DOHH2 (cell line): ENCODE results near the gene CNTN4.

Experiments used
- H3F3A ChIP-seq: fragments of 200-600 bp; sonication (generic), shearing (Covaris generic); 2 replicates; pipeline ENCODE4 v1.6.0; 2016; ENCODE audit warnings: antibody characterized with exemption, mild to moderate bottlenecking; ENCODE audit not compliant: control insufficient read depth, insufficient read depth
- H3K27ac ChIP-seq: fragments of 200-600 bp; sonication (generic); 2 replicates; pipeline ENCODE4 v1.5.1; 2014; ENCODE audit warnings: low read depth, mild to moderate bottlenecking, low read length, moderate library complexity
- H3K27me3 ChIP-seq: fragments of 200-600 bp; sonication (generic); 2 replicates; pipeline ENCODE4 v1.6.1; 2014; ENCODE audit warnings: mild to moderate bottlenecking, low read length, mixed read lengths; ENCODE audit not compliant: control insufficient read depth
- H3K36me3 ChIP-seq: fragments of 200-600 bp; sonication (generic); 2 replicates; pipeline ENCODE4 v1.6.1; 2014; ENCODE audit warnings: mild to moderate bottlenecking, low read length, moderate library complexity, mixed read lengths; ENCODE audit not compliant: control insufficient read depth
- H3K4me1 ChIP-seq: fragments of 200-600 bp; sonication (generic); 2 replicates; pipeline ENCODE4 v1.6.1; 2014; ENCODE audit warnings: mild to moderate bottlenecking, low read length, mixed read lengths; ENCODE audit not compliant: control insufficient read depth
- H3K4me2 ChIP-seq: fragments of 200-600 bp; sonication (generic); 2 replicates; pipeline ENCODE4 v1.6.0; 2014; ENCODE audit warnings: mild to moderate bottlenecking, low read length, moderate library complexity
- H3K4me3 ChIP-seq: fragments of 200-600 bp; sonication (generic); 2 replicates; pipeline ENCODE4 v1.5.1; 2014; ENCODE audit warnings: mild to moderate bottlenecking, low read length, mixed read lengths
- H3K79me2 ChIP-seq: fragments of 200-600 bp; sonication (generic); 2 replicates; pipeline ENCODE4 v1.6.1; 2014; ENCODE audit warnings: mild to moderate bottlenecking, low read length, mixed read lengths; ENCODE audit not compliant: control insufficient read depth
- H3K9me2 ChIP-seq: fragments of 200-600 bp; sonication (generic); replicated peaks from 2 replicates; pipeline ENCODE4 v1.6.1; 2014; ENCODE audit warnings: mild to moderate bottlenecking, low read length, mixed read lengths; ENCODE audit not compliant: control insufficient read depth
- H3K9me3 ChIP-seq: fragments of 200-600 bp; sonication (generic); 2 replicates; pipeline ENCODE4 v1.6.1; 2014; ENCODE audit warnings: antibody characterized with exemption, low read length, mixed read lengths; ENCODE audit not compliant: control insufficient read depth, insufficient read depth
- H4K20me1 ChIP-seq: fragments of 200-600 bp; sonication (generic); 2 replicates; pipeline ENCODE4 v1.6.0; 2014; ENCODE audit warnings: low read depth, mild to moderate bottlenecking, antibody characterized with exemption, low read length, moderate library complexity; ENCODE audit not compliant: control insufficient read depth, insufficient read depth
- CTCF ChIP-seq: fragments of 200-600 bp; sonication (generic); IDR thresholded peaks from one replicate; pipeline ENCODE4 v1.5.1; 2014; ENCODE audit warnings: antibody characterized with exemption, mild to moderate bottlenecking, low read depth, low read length; ENCODE audit not compliant: poor library complexity, severe bottlenecking
- EZH2phosphoT487 ChIP-seq: fragments of 200-600 bp; sonication (generic); IDR thresholded peaks from 2 replicates; pipeline ENCODE4 v1.6.1; 2017; ENCODE audit warnings: borderline replicate concordance, mild to moderate bottlenecking, antibody characterized with exemption, low read length, moderate library complexity, mixed read lengths

Gene CNTN4

GRCh38 chr3:2153053-2153452, 54.4 kb downstream of the CNTN4 start:
- H3K9me3 ChIP-seq, result no peaks in the 10 kb centered on the region
- no peaks in the 10 kb centered on the region for H3K4me1 ChIP-seq
- no peaks in the 10 kb centered on the region for H3F3A ChIP-seq
- no peak overlapping the region for H3K27ac ChIP-seq
- no peak overlapping the region for H3K4me3 ChIP-seq
- no peaks in the 10 kb centered on the region for H3K27me3 ChIP-seq
- no peaks in the 10 kb centered on the region for H4K20me1 ChIP-seq
- no peaks in the 10 kb centered on the region for H3K79me2 ChIP-seq
- no peaks in the 10 kb centered on the region for H3K36me3 ChIP-seq
- no peaks in the 10 kb centered on the region for H3K9me2 ChIP-seq
- no peak overlapping the region for H3K4me2 ChIP-seq
- TF ChIP-seq CTCF (no peak), EZH2phosphoT487 (no peak)

GRCh38 chr3:2153547-2153946, 54.9 kb downstream of the CNTN4 start:
- TF ChIP-seq EZH2phosphoT487 (no peak), CTCF (no peak)
- no peak overlapping the region for H3K4me3 ChIP-seq
- no peaks in the 10 kb centered on the region for H4K20me1 ChIP-seq
- no peaks in the 10 kb centered on the region for H3K4me1 ChIP-seq
- H3K27me3 ChIP-seq, result no peaks in the 10 kb centered on the region
- no peak overlapping the region for H3K4me2 ChIP-seq
- H3K79me2 ChIP-seq, result no peaks in the 10 kb centered on the region
- no peaks in the 10 kb centered on the region for H3K9me3 ChIP-seq
- no peak overlapping the region for H3K27ac ChIP-seq
- H3F3A ChIP-seq, result no peaks in the 10 kb centered on the region
- H3K9me2 ChIP-seq, result no peaks in the 10 kb centered on the region
- H3K36me3 ChIP-seq, result no peaks in the 10 kb centered on the region

DNA sequence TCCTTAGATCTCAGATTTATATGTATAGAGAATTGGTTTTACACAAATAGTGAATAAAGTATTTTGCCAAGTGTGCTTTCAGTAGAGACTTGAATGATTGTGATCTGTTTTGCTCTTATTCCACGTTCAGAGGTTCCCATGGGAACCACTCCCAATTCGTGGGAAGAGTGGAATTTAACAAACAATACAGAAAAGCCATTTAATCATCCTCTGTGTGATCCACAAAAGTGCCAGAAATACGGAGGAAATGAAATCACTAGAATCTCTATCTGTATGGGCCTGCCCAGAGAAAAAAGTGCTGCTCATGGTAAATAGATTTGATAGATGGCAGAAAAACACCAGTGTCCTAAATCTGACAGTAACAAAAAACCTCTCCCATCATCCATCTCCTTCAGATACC, 56.0 kb downstream of the CNTN4 start:
- Histone ChIP-seq H3K4me2 (no peak overlapping the region), H3K9me2 (no peaks in the 10 kb centered on the region), H3K36me3 (no peaks in the 10 kb centered on the region), H3K27ac (no peak overlapping the region), H3K27me3 (no peaks in the 10 kb centered on the region), H3K9me3 (no peaks in the 10 kb centered on the region), H3F3A (no peaks in the 10 kb centered on the region), H4K20me1 (no peaks in the 10 kb centered on the region), H3K79me2 (no peaks in the 10 kb centered on the region), H3K4me1 (no peaks in the 10 kb centered on the region), H3K4me3 (no peak overlapping the region)
- TF ChIP-seq EZH2phosphoT487 (no peak), CTCF (no peak)

DNA sequence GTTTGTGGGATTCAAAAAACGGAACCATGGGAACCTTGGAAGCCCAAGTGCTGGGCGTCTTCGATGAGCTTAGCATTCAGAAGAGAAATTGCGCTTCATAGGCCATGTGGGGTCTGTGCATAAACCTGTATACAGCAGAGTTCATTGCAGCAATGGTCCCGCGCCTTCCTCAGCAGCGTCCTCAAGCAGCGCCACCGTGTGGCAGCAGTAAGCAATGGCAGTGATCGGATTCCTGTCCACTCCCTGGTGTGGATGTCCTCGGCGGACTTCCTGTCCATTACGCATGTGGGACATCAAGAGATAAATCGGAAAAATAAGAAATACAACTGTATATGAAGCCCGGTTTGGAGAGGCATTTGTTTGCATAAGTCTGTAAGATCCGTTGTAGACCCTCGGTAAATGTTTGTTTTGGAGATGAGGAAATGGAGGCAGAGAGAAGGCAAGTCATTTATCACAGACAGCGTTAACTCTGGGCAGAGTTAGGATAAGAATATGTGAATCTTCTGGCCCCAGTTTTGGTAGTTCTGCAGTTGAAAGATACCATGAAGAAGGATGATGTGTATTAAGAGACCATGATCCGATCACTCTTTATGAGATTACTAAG, 57.7 kb downstream of the CNTN4 start:
- no peaks in the 10 kb centered on the region for H3K9me2 ChIP-seq
- H3K4me1 ChIP-seq, result no peaks in the 10 kb centered on the region
- H3K79me2 ChIP-seq, result no peaks in the 10 kb centered on the region
- H3K36me3 ChIP-seq, result no peaks in the 10 kb centered on the region
- TF ChIP-seq CTCF (peak; percentile 98), EZH2phosphoT487 (no peak)
- H3K4me2 ChIP-seq, result no peak overlapping the region
- H3K4me3 ChIP-seq, result no peak overlapping the region
- no peaks in the 10 kb centered on the region for H4K20me1 ChIP-seq
- H3K27ac ChIP-seq, result no peak overlapping the region
- H3K9me3 ChIP-seq, result no peaks in the 10 kb centered on the region
- H3F3A ChIP-seq, result no peaks in the 10 kb centered on the region
- no peaks in the 10 kb centered on the region for H3K27me3 ChIP-seq
